GM19351 (cell line): Measurements from ENCODE around the gene SPDYE4.

Source experiments
- ATAC-seq: cut with Tn5 transposase; IDR thresholded peaks from one replicate; pipeline ENCODE4 v1.9.1; 2021; ENCODE audit warnings: mild to moderate bottlenecking, moderate library complexity; ENCODE audit not compliant: unreplicated experiment

Gene SPDYE4

GRCh38 chr17:8713878-8714277 is 44.5 kb downstream of the SPDYE4 start:
- ATAC-seq, result no peak

DNA sequence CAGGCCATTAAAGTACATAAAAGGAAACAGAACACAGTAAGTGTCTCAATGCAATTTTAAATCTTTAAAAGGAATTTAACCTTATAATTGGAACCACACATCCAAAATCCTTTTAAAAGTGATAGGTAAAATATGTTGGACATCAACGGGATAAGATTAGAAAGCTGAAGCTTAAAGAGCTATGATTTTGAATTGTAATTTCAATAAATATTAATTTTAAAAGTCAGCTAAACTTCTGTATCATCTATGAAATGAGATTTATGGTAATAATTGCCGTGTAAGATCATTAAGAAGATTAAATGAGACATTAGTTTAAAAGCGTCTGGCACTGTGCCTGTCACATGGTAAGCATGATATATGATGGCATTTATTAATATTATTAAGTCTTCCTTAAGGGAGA is 45.0 kb downstream of the SPDYE4 start:
- ATAC-seq, result no peak

DNA sequence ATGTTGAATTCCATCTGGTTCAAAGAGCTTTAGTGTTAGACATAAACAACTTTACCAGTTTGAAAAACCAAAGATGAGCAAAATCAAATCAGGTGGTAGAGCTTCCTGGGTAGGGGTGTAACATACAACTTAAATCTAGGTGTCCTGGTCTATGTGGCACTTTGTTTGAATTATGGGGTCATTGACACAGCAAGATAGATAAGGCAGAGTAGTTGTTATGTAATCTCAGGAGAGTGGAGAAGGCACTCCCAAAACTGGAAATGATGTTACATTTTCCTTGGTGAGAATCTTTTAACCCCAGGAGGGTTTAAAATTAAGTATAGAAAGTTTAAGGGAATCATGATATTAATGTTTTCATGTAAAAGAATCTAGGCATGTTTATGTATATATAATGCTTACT is 45.6 kb downstream of the SPDYE4 start:
- no peak for ATAC-seq

GRCh38 chr17:8711291-8711690 is 47.1 kb downstream of the SPDYE4 start:
- no peak for ATAC-seq

DNA sequence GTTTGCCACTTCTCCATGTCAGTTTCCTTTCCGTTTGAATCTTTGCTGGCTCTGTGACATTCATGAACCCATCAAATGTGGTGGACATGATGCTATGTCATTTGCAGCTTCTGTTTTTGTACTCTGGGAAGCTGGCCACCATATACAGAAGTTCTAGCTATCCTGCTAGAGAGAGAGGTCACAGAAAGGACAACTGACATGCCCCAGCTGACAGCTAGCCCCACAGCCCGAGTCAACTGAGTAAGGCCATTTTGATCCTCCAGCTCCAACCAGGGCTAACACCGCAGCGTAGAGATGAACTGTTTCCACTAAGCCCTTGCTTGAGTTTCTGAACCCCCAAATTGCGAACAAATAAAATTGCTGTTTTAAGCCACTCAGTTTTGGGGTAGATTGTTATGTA is 47.5 kb downstream of the SPDYE4 start:
- ATAC-seq, result no peak

DNA sequence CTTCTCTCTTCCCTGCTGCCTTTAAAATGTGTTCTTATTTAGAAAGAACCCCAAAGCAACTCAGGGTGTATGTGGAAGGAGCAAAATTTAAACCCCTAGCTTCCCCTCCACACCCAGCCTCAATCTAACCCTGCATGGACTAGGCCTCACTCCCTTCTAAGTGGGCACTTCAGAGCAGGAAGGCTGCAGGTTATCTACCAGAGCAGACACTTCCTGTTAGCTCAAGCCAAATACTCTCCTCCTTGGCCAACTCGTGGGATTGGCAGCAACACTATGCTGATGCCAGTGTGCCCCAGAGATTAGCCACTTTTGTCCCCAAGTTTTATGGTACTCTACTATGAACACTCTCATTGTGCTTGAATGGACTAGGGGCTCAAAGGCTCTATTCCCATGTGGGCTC is 49.3 kb downstream of the SPDYE4 start:
- ATAC-seq, result no peak

DNA sequence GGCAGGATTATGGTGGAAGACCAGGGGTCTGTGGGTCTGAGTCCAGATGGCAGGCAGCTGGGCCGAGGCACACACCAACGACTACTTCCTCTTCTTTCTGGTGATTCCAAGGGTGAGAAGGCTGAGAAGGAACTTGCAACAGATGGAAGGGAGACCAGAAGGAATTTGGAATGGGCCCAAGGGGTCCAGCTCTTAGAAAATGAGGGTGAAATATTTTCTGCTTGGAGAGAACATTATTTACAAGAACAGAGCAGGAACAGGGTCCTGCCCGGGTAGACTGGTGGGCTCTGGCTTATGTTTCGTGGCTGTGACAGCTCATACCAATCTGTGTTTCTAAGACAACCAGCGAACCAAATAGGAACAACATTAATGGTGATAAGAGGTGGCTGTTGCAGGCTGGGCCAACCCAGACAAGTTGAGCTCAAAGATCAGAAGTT is 50.3 kb downstream of the SPDYE4 start:
- no peak for ATAC-seq

DNA sequence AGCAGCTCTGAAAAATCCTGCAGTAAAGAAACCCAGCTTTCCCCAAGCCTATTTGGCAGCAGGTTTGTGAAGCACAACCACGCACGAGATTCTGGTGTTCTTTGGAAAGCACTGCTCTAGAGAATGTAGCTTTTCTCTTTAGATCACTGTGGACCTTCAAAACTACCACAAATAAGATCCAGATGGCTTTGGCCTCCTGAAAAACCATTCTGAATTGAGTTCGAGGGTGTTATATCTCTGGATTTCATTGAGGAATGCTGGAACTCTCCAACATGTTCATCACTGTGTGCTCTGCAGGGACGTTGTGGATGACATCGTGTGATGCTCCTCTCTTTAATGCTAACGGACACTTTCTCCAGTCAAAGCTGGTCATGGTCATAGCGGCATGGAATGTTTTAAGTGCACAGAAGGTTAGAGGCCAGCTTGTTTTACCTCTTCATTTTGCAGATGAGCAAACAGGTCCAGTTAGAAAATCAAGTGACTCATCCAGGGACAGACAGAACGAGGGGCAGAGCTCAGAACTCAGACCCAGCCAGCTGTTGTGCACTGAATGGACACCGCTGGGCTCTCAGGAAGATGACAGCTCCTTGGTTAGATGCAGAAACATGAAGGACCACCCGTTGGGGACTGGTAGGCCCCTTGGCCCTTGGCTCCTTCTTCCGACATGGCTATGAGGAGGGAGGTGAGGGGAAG is 50.9 kb downstream of the SPDYE4 start:
- ATAC-seq, result no peak

- no peak for ATAC-seq
Observed at GRCh38 chr17:8706431-8706830, 51.9 kb downstream of the SPDYE4 start.

DNA sequence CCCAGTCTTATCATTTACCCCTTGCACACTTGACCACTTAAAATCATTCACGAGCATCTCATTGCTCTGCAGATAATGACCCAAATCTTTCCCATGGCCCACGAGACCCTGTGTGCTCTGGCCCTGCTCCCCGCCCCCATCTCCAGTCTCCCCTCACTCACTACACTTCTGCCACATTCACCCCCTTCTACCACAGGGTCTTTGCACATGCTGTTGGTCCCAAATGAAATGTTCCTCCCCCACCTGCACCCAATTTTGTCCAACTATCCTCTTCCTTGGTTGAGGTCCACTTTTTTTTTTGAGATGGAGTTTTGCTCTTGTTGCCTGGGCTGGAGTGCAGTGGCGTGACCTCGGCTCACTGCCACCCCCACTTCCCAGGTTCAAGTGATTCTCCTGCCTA is 52.9 kb downstream of the SPDYE4 start:
- ATAC-seq, result no peak

DNA sequence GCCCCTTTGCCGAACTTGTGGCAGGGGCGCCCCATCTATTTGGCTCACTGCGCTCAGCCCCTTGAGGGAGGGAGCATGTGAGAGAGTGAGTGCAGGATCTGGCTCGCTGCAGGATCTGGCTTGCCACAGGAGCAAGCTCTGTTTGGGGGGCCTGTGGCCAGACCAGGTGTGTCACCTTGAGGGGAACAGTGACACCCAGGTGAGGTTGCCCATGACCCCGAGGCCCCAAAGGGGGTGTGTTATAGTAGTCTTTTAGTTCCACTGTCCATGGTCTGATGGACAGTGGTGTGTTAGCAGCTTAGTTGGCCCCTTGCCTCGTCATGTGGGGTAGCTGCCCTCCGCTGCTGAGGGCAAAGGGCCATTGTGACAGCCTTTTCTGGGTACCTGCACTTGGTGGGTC is 55.3 kb downstream of the SPDYE4 start:
- ATAC-seq, result no peak

DNA sequence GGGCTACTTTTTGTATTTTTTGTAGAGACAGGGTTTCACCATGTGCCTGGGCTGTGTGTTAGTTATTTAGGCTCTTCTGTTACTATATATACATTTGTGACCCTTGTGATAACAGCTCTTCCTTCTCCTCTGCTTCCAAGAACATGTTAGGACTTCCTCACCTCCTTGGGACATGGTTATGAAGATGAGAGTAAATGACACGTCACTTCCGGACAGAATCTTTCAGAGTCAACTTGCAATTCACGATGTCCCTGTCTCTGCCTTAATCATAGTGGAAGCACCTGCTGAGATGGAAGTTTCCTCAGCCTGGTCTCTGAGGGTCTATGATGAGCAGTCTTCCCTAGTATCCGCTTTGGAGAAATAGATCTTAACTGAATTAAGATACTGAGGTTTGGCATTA is 56.6 kb downstream of the SPDYE4 start:
- ATAC-seq, result no peak

DNA sequence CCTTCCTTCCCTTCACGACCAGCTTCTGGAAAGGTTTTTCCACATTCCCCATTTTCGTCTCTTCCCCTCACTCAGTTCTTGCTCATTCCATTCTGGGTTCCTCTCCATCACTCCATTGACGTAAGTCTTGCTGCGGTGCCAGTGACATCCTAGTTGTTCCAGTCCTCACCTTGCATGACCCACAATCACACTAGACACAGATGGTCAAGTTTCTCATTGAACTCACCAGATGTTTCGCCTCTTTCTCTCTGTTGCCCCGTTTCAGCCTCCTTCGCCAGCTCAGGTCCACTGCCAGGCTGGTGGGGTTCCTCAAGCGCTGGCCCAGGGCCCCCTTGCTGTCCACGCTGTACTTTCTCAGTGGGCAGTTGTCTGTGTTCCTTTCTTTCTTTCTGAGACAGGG is 57.1 kb downstream of the SPDYE4 start:
- no peak for ATAC-seq
